GM19240 (cell line): ENCODE measurements around the gene CMSS1.

Source experiments
- DNase-seq: peaks from one replicate; pipeline ENCODE4 v3.0.0; 2011; ENCODE audit warnings: low spot score; ENCODE audit not compliant: insufficient read length

Gene CMSS1

GRCh38 chr3:99933971-99934750 is 116.5 kb downstream of the CMSS1 start:
- DNase-seq = no peak

- no peak for DNase-seq
These were observed 117.5 kb downstream of the CMSS1 start for GRCh38 chr3:99934975-99935797.

GRCh38 chr3:99938270-99938911 is 120.7 kb downstream of the CMSS1 start:
- DNase-seq = no peak

- DNase-seq = no peak
These were observed 122.2 kb downstream of the CMSS1 start for GRCh38 chr3:99939876-99940275.

GRCh38 chr3:99940350-99940749 is 122.7 kb downstream of the CMSS1 start:
- no peak for DNase-seq

GRCh38 chr3:99941211-99941610 is 123.5 kb downstream of the CMSS1 start:
- DNase-seq = no peak

GRCh38 chr3:99943931-99944761 is 126.5 kb downstream of the CMSS1 start:
- no peak for DNase-seq

GRCh38 chr3:99945328-99945995 is 127.8 kb downstream of the CMSS1 start:
- DNase-seq = no peak

GRCh38 chr3:99947356-99947755 is 129.7 kb downstream of the CMSS1 start:
- no peak for DNase-seq

GRCh38 chr3:99948467-99949089 is 130.9 kb downstream of the CMSS1 start:
- no peak for DNase-seq

- DNase-seq = no peak
These were observed 132.5 kb downstream of the CMSS1 start for GRCh38 chr3:99949956-99950670.

- DNase-seq = no peak
These were observed 133.3 kb downstream of the CMSS1 start for GRCh38 chr3:99950921-99951320.

GRCh38 chr3:99951701-99952100 is 134.0 kb downstream of the CMSS1 start:
- DNase-seq = no peak

- DNase-seq = no peak
These were observed 134.6 kb downstream of the CMSS1 start for GRCh38 chr3:99952306-99952705.

GRCh38 chr3:99953596-99953995 is 135.9 kb downstream of the CMSS1 start:
- DNase-seq = no peak

- no peak for DNase-seq
These were observed 137.4 kb downstream of the CMSS1 start for GRCh38 chr3:99954914-99955644.

- no peak for DNase-seq
These were observed 138.3 kb downstream of the CMSS1 start for GRCh38 chr3:99955773-99956562.

GRCh38 chr3:99957151-99957796 is 139.6 kb downstream of the CMSS1 start:
- DNase-seq = no peak
